Activated CD8-positive, alpha-beta T cell treated with anti-CD3 and anti-CD28 coated beads for 36 hours (primary cell): Measurements from ENCODE around the gene ZEB1. TPM values are rescaled to one million over a fixed set of nuclear protein-coding genes. Genes with fewer than 3 reads are reported as not detected.
A peak's percentile ranks its signal among the peaks of the same experiment; 100 is the strongest.

Source experiments
- ATAC-seq: fragments of 200-7000 bp; cut with Tn5 transposase; one replicate; pipeline ENCODE4 v1.10.0; 2021; ENCODE audit warnings: mild to moderate bottlenecking, moderate library complexity
- CTCF ChIA-PET: fragments of 350-600 bp; sonication (Branson Sonifier 250); formaldehyde crosslinking; loops from one replicate; lab custom pipeline; 2021; ENCODE audit warnings: antibody characterized with exemption; lab: Charles Lee
- POLR2A ChIA-PET: fragments of 350-600 bp; sonication (Branson Sonifier 250); formaldehyde crosslinking; loops from one replicate; lab custom pipeline; 2021; ENCODE audit warnings: antibody characterized with exemption; lab: Charles Lee
- DNase-seq: peaks from one replicate; pipeline ENCODE4 v3.0.0-alpha.2; 2020
- H3K27ac Mint-ChIP-seq: one replicate; pipeline ENCODE4 v1.8.0; 2021; ENCODE audit warnings: mild to moderate bottlenecking, mixed read lengths
- H3K27me3 Mint-ChIP-seq: one replicate; pipeline ENCODE4 v1.8.0; 2021; ENCODE audit warnings: mixed read lengths
- H3K36me3 Mint-ChIP-seq: one replicate; pipeline ENCODE4 v1.8.0; 2021; ENCODE audit warnings: low read depth, mixed read lengths
- H3K4me1 Mint-ChIP-seq: one replicate; pipeline ENCODE4 v1.8.0; 2021; ENCODE audit warnings: low read depth, mixed read lengths
- H3K4me3 Mint-ChIP-seq: one replicate; pipeline ENCODE4 v1.8.0; 2021; ENCODE audit warnings: mild to moderate bottlenecking, moderate library complexity, mixed read lengths
- H3K9me3 Mint-ChIP-seq: one replicate; pipeline ENCODE4 v1.8.0; 2021; ENCODE audit warnings: mixed read lengths
- CTCF ChIP-seq: fragments of 200-600 bp; IDR thresholded peaks from one replicate; pipeline ENCODE4 v1.8.0; 2022; ENCODE audit warnings: antibody characterized with exemption, mild to moderate bottlenecking
- intact Hi-C: fragments of 100-400 bp; cut with micrococcal nuclease; formaldehyde crosslinking; loops from one replicate; pipeline ENCODE4 v1.10.0; 2022
- total RNA-seq, 2 experiments: library from RNA; stranded (reverse); gene quantifications; one replicate each; pipeline ENCODE4 v1.2.3, GENCODE V29; 2021

Gene ZEB1
- total RNA-seq, 2 experiments from 2014 or later: 28.4 to 29.7 TPM

GRCh38 chr10:31340343-31340742 lies 21.3 kb downstream of the ZEB1 start:
- intact Hi-C loops: no loop called here
- TF ChIP-seq CTCF: no peak
- ATAC-seq: peak; percentile 9
- ChIA-PET CTCF (interaction anchor here (1.7 to 1.8 kb wide), 3 partner anchors 10 to 16 kb away, joined by 5 to 7 read pairs (median 5); no protein-coding TSS in a partner anchor), POLR2A (interaction anchor here (1.3 to 4.1 kb wide), 2 partner anchors 21 to 308 kb away, joined by 5 to 35 read pairs; partner anchors contain the start of genes ZEB1 and ZNF438)
- Mint-ChIP-seq H3K36me3 (no peaks in the 10 kb centered on the region), H3K9me3 (no peaks in the 10 kb centered on the region), H3K27ac (no peak overlapping the region), H3K4me1 (peaks cover 21% of the 10 kb centered on the region), H3K4me3 (no peak overlapping the region), H3K27me3 (no peaks in the 10 kb centered on the region)
- peak; percentile 38 for DNase-seq

- intact Hi-C loops: no loop called here
- peaks cover 25% of the 10 kb centered on the region for H3K4me1 Mint-ChIP-seq
- ChIA-PET POLR2A (interaction anchor here (4.1 kb wide), 1 partner anchor 22 kb away, joined by 35 read pairs; the partner anchor contains the start of gene ZEB1), CTCF (interaction anchor here (0.7 to 1.7 kb wide), 3 partner anchors 12 to 258 kb away, joined by 3 to 5 read pairs (median 5); no protein-coding TSS in a partner anchor)
- ATAC-seq (peak; percentile 14), DNase-seq (no peak)
- no peaks in the 10 kb centered on the region for H3K27me3 Mint-ChIP-seq
- H3K27ac Mint-ChIP-seq: no peak overlapping the region
- TF ChIP-seq CTCF: no peak
- H3K9me3 Mint-ChIP-seq: no peaks in the 10 kb centered on the region
- no peaks in the 10 kb centered on the region for H3K36me3 Mint-ChIP-seq
- H3K4me3 Mint-ChIP-seq: no peak overlapping the region
Observed at GRCh38 chr10:31341552-31341951, 22.5 kb downstream of the ZEB1 start.

- POLR2A ChIA-PET: interaction anchor here (4.1 kb wide), 1 partner anchor 23 kb away, joined by 35 read pairs; the partner anchor contains the start of gene ZEB1
- Mint-ChIP-seq H3K9me3 (no peaks in the 10 kb centered on the region), H3K4me3 (no peak overlapping the region), H3K36me3 (no peaks in the 10 kb centered on the region), H3K27me3 (no peaks in the 10 kb centered on the region), H3K27ac (no peak overlapping the region), H3K4me1 (peaks cover 39% of the 10 kb centered on the region)
- ATAC-seq (peak; percentile 74), DNase-seq (no peak)
- no peak for TF ChIP-seq CTCF
- intact Hi-C loops: no loop called here
- CTCF ChIA-PET: interaction anchor here (0.6 to 1.2 kb wide), 6 partner anchors 10 to 148 kb away, joined by 3 to 6 read pairs (median 4); no protein-coding TSS in a partner anchor
Observed at GRCh38 chr10:31343009-31343408, 24.0 kb downstream of the ZEB1 start.

- ATAC-seq (peak; percentile 54), DNase-seq (no peak)
- TF ChIP-seq CTCF: no peak
- no peak overlapping the region for H3K27ac Mint-ChIP-seq
- H3K4me1 Mint-ChIP-seq: peaks cover 42% of the 10 kb centered on the region
- no peak overlapping the region for H3K4me3 Mint-ChIP-seq
- POLR2A ChIA-PET: interaction anchor here (1.0 to 4.1 kb wide), 2 partner anchors 15 to 24 kb away, joined by 4 to 35 read pairs; partner anchors contain the start of gene ZEB1
- no peaks in the 10 kb centered on the region for H3K9me3 Mint-ChIP-seq
- H3K27me3 Mint-ChIP-seq: no peaks in the 10 kb centered on the region
- H3K36me3 Mint-ChIP-seq: no peaks in the 10 kb centered on the region
- CTCF ChIA-PET: interaction anchor here (0.6 to 1.2 kb wide), 3 partner anchors 15 to 148 kb away, joined by 3 to 6 read pairs (median 3); no protein-coding TSS in a partner anchor
- intact Hi-C loops: no loop called here
Observed at GRCh38 chr10:31343551-31343950, 24.5 kb downstream of the ZEB1 start.

- DNase-seq: no peak
- CTCF ChIA-PET: no interaction called here
- H3K27me3 Mint-ChIP-seq: no peaks in the 10 kb centered on the region
- no peak for ATAC-seq
- POLR2A ChIA-PET: no interaction called here
- TF ChIP-seq CTCF: no peak
- intact Hi-C loops: no loop called here
- peaks cover 1% of the 10 kb centered on the region for H3K36me3 Mint-ChIP-seq
- no peaks in the 10 kb centered on the region for H3K9me3 Mint-ChIP-seq
- no peak overlapping the region for H3K4me3 Mint-ChIP-seq
- H3K27ac Mint-ChIP-seq: no peak overlapping the region
- H3K4me1 Mint-ChIP-seq: peaks cover 58% of the 10 kb centered on the region
Observed at GRCh38 chr10:31345886-31346285, 26.9 kb downstream of the ZEB1 start.
